Heart right ventricle (tissue), 16 donors: Measurements from ENCODE around the gene CGREF1. TPM values are rescaled to one million over a fixed set of nuclear protein-coding genes. Genes with fewer than 3 reads are reported as not detected.

Experiments
- ATAC-seq, 8 donors: fragments of 200-7000 bp; cut with Tn5 transposase; one replicate each; pipeline ENCODE4 v1.9.1; 2020; ENCODE audit warnings: mild to moderate bottlenecking in 8 of 8, moderate library complexity in 8 of 8, moderate number of reproducible peaks in 1 of 8
- DNase-seq, 2 donors: peaks; one replicate each; pipeline ENCODE4 v3.0.0-alpha.2; 2020
- H3K27ac ChIP-seq, 10 donors: fragments of 200-600 bp; sonication (generic) in 2 of 10; one replicate each; pipeline versions ENCODE4 v1.5.0 to v1.8.0; 2020 to 2022; ENCODE audit warnings: mild to moderate bottlenecking in 3 of 10
- H3K27me3 ChIP-seq, 7 donors: fragments of 200-600 bp; one replicate each; pipeline ENCODE4 v1.8.0; 2021 to 2022; ENCODE audit warnings: mild to moderate bottlenecking in 2 of 7
- H3K36me3 ChIP-seq, 9 donors: fragments of 200-600 bp; sonication (generic) in 1 of 9; one replicate each; pipeline versions ENCODE4 v1.5.0 to v1.8.0; 2020 to 2022; ENCODE audit warnings: mild to moderate bottlenecking in 2 of 9
- H3K4me1 ChIP-seq, 9 donors: fragments of 200-600 bp; sonication (generic) in 1 of 9; one replicate each; pipeline versions ENCODE4 v1.5.0 to v1.8.0; 2020 to 2022; ENCODE audit warnings: mild to moderate bottlenecking in 4 of 9
- H3K4me3 ChIP-seq, 10 donors: fragments of 200-600 bp; sonication (generic) in 2 of 10; one replicate each; pipeline versions ENCODE4 v1.5.0 to v1.8.0; 2020 to 2022; ENCODE audit warnings: mild to moderate bottlenecking in 7 of 10, moderate library complexity in 2 of 10
- H3K9me3 ChIP-seq, 11 donors: fragments of 200-600 bp in 10 of 11; sonication (generic) in 2 of 11; one replicate each; pipeline versions ENCODE4 v1.5.0 to v1.8.0; 2013 to 2022; ENCODE audit warnings: mild to moderate bottlenecking in 2 of 11, control low read depth in 1 of 11, moderate library complexity in 1 of 11
- WGBS, 2 donors: extraction: QIAGEN DNeasy Blood & Tissue Kit; methylation state at CpG; one replicate each; pipeline ENCODE4 v1.1.7; 2013; ENCODE audit warnings: inconsistent platforms in 1 of 2; 5-methylcytosine and 5-hydroxymethylcytosine counted together
- intact Hi-C, 10 donors: fragments of 100-400 bp; cut with DNase I; formaldehyde crosslinking; loops; one replicate each; pipeline versions ENCODE4 v1.11.1 to v1.14.2; 2022
- polyA plus RNA-seq, 2 donors: library from polyadenylated mRNA; stranded (reverse); fragments of 200-250 nt; gene quantifications; one replicate each; pipeline ENCODE4 v1.2.3, GENCODE V29; 2013
- total RNA-seq, 10 donors: library from RNA; stranded (reverse); fragmentation: NEBNext Ultra II Directional in 3 of 10; extraction: Animal tissue kit (Norgen Biotek cat#: 25700) in 3 of 10; gene quantifications; one replicate each; pipeline versions ENCODE4 v1.2.1 to v1.2.4, GENCODE V29; 2021 to 2023
- TF ChIP-seq, protein P1 (sequence below), 9 donors: fragments of 200-600 bp; sonication (generic) in 2 of 9; IDR thresholded peaks; one replicate each; pipeline versions ENCODE4 v1.5.0 to v1.8.0; 2021 to 2022; ENCODE audit warnings: antibody characterized with exemption in 9 of 9, mild to moderate bottlenecking in 5 of 9, moderate library complexity in 1 of 9
- donor health status: Arrhythmogenic right ventricular cardiomyopathy.
- donor health status: ischemic (EF 13 %, LVEDD 7.1; RV severe dilation, severe dysfunction).
- donor health status: healthy with polysubstance abuse.
- donor health status: DM: no; HTN: yes; CAD: no.
- donor health status: DM: no; HTN: no; CAD: no.
- donor health status: ischemic (EF 25% LVEDD 6.9; RV normal size, moderate dysfunction).
- donor health status: ischemic (EF 25% LVEDD 5.7; RV mildly dilated, moderate dysfunction).
- donor health status: healthy.
- donor health status: DM: yes; HTN: yes; CAD: no.
- donor health status: Ischemic cardiomyopathy.
- donor health status: ischemic (EF 35%, LVEDD 5.7; RV mildly dilated, moderate dysfunction).
- donor health status: nonischemic (EF 11% LVEDD 7.7; RV severe dilation, severe dysfunction).
- donor health status: DM: yes; HTN: yes; CAD: no.
- donor health status: PGD.
- donor health status: ischemic (EF 29% LVEDD 5.4; RV normal size, mild dysfunction).
- donor health status: nonischemic (EF 23%, LVEDD 6.1; RV moderate dilation, normal function).

CGREF1 gene
- total and polyA plus RNA-seq, 12 donors = 0.21 to 1.2 (median 0.68) TPM

- no peaks in the 10 kb centered on the region for H3K9me3 ChIP-seq
- no peak overlapping the region for H3K27ac ChIP-seq
- H3K27me3 ChIP-seq = no peaks in the 10 kb centered on the region
- intact Hi-C loops = loop anchor here in 8 of 10 donors (5.0 to 10.0 kb wide), 6 partner anchors 37 to 127 kb away; partner anchors contain the start of genes TMEM214 (in 4 of the 8) and AGBL5 (in 2 of the 8)
- no peaks in the 10 kb centered on the region for H3K36me3 ChIP-seq
- H3K4me3 ChIP-seq = no peak overlapping the region
- 89 to 92% methylated on average over 14 of the region's 14 CpGs for WGBS, 2 donors
- ATAC-seq (no peak), DNase-seq (no peak)
- TF ChIP-seq, protein P1, sequence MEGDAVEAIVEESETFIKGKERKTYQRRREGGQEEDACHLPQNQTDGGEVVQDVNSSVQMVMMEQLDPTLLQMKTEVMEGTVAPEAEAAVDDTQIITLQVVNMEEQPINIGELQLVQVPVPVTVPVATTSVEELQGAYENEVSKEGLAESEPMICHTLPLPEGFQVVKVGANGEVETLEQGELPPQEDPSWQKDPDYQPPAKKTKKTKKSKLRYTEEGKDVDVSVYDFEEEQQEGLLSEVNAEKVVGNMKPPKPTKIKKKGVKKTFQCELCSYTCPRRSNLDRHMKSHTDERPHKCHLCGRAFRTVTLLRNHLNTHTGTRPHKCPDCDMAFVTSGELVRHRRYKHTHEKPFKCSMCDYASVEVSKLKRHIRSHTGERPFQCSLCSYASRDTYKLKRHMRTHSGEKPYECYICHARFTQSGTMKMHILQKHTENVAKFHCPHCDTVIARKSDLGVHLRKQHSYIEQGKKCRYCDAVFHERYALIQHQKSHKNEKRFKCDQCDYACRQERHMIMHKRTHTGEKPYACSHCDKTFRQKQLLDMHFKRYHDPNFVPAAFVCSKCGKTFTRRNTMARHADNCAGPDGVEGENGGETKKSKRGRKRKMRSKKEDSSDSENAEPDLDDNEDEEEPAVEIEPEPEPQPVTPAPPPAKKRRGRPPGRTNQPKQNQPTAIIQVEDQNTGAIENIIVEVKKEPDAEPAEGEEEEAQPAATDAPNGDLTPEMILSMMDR (IDR thresholded peaks at IDR 0.05) = no peak
- H3K4me1 ChIP-seq = peaks cover 5 to 27% (median 21%) of the 10 kb centered on the region in 9 donors
Measured at GRCh38 chr2:27089111-27089954, 29.6 kb downstream of the CGREF1 start.

GRCh38 chr2:27088634-27089033 is 30.3 kb downstream of the CGREF1 start:
- Histone ChIP-seq H3K27ac (no peak overlapping the region), H3K4me3 (no peak overlapping the region), H3K4me1 (peaks cover 5 to 30% (median 21%) of the 10 kb centered on the region in 9 donors), H3K27me3 (no peaks in the 10 kb centered on the region), H3K36me3 (no peaks in the 10 kb centered on the region), H3K9me3 (no peaks in the 10 kb centered on the region)
- no peak for DNase-seq
- no peak for ATAC-seq
- intact Hi-C loops = loop anchor here in 8 of 10 donors (5.0 to 10.0 kb wide), 6 partner anchors 36 to 126 kb away; partner anchors contain the start of genes TMEM214 (in 4 of the 8) and AGBL5 (in 2 of the 8)
- WGBS, 2 donors = 87 to 89% methylated on average over 6 of the region's 6 CpGs
- TF ChIP-seq, protein P1 (IDR thresholded peaks at IDR 0.05) = no peak

- 86 to 88% methylated on average over 5 of the region's 5 CpGs for WGBS, 2 donors
Measured at GRCh38 chr2:27087823-27088410, 31.0 kb downstream of the CGREF1 start.

More at GRCh38 chr2:27087823-27088410, 31.0 kb downstream of the CGREF1 start:
- TF ChIP-seq, protein P1 (IDR thresholded peaks at IDR 0.05) = no peak
- Histone ChIP-seq H3K36me3 (peaks cover 0 to 4% (median 0%) of the 10 kb centered on the region in 9 donors), H3K27ac (no peak overlapping the region), H3K4me3 (no peak overlapping the region), H3K27me3 (no peaks in the 10 kb centered on the region), H3K4me1 (peaks cover 5 to 37% (median 22%) of the 10 kb centered on the region in 9 donors), H3K9me3 (no peaks in the 10 kb centered on the region)
- no peak for DNase-seq
- intact Hi-C loops = loop anchor here in 8 of 10 donors (2.0 to 10.0 kb wide), 8 partner anchors 36 to 126 kb away; partner anchors contain the start of genes TMEM214 (in 5 of the 8) and AGBL5 (in 4 of the 8)
- ATAC-seq = no peak
